ENCODE data around the gene CCL20. TPM values are rescaled to one million over a fixed set of nuclear protein-coding genes. Genes with fewer than 3 reads are reported as not detected.
"Not testable (repeated sequence)": the region's sequence is repeated elsewhere in the genome, so short reads cannot be mapped to it uniquely, and the experiment has no call there.

Gene CCL20, protein sequence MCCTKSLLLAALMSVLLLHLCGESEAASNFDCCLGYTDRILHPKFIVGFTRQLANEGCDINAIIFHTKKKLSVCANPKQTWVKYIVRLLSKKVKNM
- total RNA-seq: 1.4 and 204 TPM in 2 replicates

DNA sequence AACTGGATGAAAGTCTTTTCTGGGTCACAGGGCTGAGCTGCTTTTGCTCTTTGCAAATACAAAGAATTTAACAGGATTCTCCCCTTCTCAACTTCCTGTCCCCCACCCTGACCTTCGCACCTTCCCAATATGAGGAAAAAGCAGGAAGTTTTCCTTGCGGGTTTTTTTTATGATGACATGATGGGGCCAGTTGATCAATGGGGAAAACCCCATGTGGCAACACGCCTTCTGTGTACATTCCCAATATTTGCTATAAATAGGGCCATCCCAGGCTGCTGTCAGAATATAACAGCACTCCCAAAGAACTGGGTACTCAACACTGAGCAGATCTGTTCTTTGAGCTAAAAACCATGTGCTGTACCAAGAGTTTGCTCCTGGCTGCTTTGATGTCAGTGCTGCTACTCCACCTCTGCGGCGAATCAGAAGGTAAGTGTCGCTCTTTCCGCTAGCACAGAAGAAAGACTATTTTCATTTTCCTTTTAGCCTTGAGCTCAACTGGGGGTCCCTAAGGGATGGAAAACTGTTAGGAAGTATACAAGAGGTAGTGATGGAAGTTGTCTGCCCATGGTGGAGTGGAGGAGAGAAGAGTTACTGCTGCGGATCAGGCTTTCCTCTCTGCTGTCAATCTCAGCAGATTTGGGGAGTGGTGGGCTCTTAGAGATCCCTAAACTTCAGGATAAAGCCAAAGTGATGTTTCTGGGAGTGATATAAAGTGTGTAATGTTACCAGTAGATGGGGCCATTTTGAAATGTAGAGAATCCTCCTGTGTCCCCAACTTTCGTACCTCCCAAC lies at the start of gene CCL20:
CCL20 (plus strand) TSS at position 281 of the 792 bp plus-strand sequence; CDS start at position 351, 70 bp downstream.
- no peak for DNase-seq (ENCODE audit: low read depth)

DNA sequence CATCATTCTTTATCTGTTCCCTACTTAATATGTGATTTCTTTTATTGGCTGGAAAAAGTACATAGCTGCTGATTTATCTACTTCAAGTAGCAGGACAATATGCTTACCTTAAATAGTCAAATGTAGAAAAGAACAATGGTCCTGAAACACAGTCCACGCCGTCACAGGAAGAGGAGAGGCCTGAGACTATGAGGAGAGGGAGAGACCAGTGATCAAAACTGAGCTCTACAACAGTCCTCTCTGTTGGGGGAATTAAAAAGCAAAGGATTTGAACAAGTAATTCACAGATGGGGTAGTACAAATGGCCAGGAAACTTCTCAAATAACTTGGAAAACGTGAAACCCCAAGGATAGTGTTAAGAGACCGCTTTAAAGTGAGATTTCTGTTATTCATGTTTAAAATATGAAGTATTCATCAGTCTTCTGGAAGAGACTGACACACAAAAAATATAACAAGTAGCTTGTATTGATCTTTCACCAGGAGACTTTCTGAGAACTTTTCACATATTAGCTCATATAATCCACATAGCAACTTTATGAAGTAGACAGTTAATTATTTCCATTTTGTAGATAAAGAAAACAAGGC lies 47.8 kb upstream of the CCL20 start:
- DNase-seq (ENCODE audit: low read depth): no peak

DNA sequence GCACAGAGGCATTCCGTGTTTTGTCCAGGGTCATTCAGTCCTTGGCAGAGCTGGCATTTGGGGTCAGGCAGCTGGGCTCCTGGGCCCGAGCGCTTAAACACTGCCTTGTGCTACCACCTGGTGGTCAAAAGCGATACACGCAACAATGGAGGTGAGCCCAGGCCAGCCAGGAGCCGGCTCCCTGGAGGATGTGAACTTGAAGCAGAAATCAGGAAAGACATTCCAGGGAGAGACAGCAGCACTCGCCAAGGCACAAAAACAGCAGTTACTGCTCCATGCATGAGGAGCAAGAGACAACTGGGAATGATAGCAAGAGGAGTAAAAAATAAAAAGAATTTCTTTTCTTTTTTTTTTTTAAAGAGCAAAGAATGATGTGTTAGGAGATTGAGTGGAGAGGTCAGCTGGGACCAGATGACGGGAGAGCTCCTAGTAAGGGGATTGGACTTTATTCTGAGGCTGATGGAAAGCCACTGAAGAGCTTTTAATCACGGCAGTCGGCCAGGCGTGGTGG lies 47.2 kb upstream of the CCL20 start:
- DNase-seq (ENCODE audit: low read depth): peak; percentile 70

DNA sequence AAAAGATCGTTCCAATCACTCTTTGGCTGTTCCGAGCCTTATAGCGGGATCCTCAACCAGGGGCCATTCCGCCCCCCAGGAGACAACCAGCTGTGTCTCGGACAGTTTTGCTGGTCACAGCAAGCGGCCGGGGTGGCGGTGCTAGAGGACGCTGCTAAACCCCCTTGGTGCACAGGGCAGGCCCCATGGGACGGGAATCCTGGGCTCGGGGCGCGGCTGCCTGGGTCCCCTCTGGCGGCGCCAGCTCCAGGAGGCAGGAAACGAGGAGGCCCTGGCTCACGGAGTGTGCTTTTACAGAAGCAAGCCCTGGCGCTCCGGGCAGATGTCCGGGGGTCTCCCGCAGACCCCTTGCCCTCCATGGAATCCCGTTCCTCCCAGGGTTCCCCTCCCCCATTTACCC lies 45.8 kb upstream of the CCL20 start:
- no peak for DNase-seq (ENCODE audit: low read depth)

- no peak for DNase-seq (ENCODE audit: low read depth)
These were observed 41.4 kb upstream of the CCL20 start for GRCh38 chr2:227772197-227772661.

DNA sequence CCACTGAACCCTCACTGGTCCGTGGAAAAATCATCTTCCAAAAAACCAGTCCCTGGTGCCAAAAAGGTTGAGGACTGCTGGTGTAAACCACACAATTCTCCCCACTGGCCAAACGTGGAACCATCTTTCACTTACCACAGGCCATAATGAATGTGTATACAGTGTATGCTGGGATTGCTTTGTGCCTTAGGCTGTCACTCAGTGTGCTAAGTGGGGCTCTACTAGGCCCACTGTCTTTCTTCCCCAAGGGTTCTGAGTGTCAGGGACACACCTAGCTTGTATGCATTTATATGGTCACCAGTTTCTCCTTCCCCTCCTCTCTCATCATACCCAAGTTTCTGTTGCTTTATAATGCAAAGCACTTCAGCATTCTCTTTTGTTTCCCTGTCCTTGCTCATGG lies 40.7 kb upstream of the CCL20 start:
- no peak for DNase-seq (ENCODE audit: low read depth)

- peak; percentile 81 for DNase-seq (ENCODE audit: low read depth)
These were observed 39.5 kb upstream of the CCL20 start for GRCh38 chr2:227774011-227774624.

- DNase-seq (ENCODE audit: low read depth): no peak
These were observed 38.5 kb upstream of the CCL20 start for GRCh38 chr2:227774895-227775842.

- peak; percentile 41 for DNase-seq (ENCODE audit: low read depth)
These were observed 32.5 kb upstream of the CCL20 start for GRCh38 chr2:227780981-227781615.

DNA sequence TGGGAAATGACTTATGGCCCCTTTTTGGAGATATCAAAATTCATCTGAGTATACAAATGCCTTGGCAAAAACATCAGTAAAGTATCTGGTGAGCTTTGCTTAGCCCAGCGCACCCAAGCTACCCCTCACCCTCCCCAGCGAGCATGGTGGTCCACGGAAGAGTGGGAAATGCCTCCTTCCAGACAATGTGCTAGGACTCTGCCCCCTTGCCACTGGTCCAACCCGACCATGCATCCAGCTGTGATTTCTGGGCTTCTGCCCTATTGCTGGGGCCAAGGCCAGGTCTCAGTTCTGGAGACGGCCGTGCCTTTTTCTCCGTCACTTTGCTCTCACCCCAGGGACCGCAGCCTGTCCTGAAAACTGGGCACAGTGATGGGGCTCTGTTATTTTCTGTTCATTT lies 31.8 kb upstream of the CCL20 start:
- DNase-seq (ENCODE audit: low read depth): no peak

- no peak for DNase-seq (ENCODE audit: low read depth)
These were observed 30.8 kb upstream of the CCL20 start for GRCh38 chr2:227782804-227783203.

GRCh38 chr2:227783404-227784138 lies 30.1 kb upstream of the CCL20 start:
- DNase-seq (ENCODE audit: low read depth): no peak

DNA sequence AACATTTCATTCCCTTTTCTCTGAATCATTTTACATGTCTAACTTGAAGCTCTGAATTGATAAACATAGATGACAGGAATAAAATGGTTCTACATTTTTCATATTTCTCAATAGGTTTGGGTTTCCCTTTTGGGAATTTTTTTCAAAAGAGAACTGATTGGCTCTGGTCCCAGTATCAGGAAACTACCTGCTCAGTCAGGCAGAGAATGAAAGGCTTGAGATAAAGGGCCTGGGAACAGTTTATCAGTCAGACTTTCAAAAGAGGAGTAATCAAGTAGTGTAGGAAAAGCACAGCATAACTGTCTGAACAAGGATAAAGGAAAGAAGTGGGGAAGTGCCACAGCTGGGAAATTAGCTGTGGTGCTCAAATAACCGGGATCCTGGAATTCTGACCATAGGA lies 28.3 kb upstream of the CCL20 start:
- peak; percentile 56 for DNase-seq (ENCODE audit: low read depth)

DNA sequence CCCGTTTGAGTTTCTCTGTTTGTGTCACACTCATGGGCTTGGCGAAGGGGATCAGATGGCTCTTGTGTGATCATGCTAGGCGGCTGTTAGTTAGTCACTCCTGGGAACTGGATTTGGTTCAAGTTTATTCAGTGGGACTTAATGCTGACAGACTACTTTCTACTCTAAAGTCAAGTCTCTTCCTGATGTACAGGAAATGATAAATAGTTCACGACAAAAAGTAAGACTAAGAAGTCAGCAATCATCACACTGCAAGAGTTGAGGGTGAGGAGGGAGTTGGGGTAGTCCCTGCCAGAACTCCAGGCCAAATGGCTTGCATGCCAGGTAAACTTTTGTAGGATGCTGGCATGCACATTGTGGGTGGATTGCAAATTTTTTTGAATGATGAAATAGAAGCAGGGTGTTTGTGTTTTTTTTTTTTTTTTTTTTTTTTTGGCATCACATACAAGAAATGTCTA lies 25.1 kb upstream of the CCL20 start:
- no peak for DNase-seq (ENCODE audit: low read depth)

DNA sequence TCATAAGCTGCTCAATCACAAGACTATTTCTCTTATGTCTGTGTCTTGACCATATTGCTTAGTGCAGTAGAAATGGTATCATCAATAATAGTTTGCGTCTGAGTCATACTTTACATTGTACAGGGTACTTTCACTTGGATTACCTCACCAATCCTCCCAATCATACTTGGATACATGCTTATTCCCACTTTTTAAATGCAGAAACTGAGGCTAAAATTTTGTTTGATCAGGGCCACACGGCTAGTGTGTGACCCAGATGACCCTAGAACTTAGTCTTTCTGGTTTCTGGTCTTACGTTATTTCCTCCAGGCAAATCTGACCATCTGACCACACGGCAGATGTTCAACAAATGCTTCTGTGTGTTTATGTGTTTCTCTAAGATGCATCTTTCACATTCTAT lies 23.8 kb upstream of the CCL20 start:
- no peak for DNase-seq (ENCODE audit: low read depth)

DNA sequence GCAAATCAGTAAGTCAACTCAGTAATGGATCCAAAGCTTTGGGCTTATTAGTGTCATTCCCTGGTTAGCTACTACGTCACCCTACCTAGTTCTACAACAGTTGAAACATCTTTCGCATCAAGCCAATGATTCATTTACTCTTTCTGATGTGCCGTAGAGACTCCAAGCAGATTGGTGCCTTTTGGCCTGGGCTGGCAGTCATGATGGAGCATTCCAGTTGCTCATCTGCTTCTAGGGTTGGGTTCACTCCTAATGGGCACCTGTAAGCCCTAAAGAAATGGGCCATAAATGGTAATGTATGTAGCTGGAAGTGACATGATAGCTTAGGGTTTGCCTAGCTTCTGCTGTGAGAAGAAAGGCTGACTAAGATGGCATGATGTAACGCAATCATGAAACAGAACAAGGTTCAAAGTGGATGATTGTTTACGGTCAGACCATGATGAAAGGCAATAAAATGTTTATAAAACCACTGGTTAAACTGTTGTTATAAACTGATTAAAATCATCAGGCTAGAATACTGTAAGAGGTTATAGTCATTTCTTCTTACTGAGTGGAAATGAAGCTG lies 20.4 kb upstream of the CCL20 start:
- DNase-seq (ENCODE audit: low read depth): no peak

GRCh38 chr2:227796045-227796711 lies 17.5 kb upstream of the CCL20 start:
- no peak for DNase-seq (ENCODE audit: low read depth)

GRCh38 chr2:227796768-227797167 lies 16.9 kb upstream of the CCL20 start:
- not testable (repeated sequence) for DNase-seq (ENCODE audit: low read depth)

GRCh38 chr2:227799202-227799601 lies 14.4 kb upstream of the CCL20 start:
- DNase-seq (ENCODE audit: low read depth): no peak

All from renal cortical epithelial cell (primary cell).